ENCODE results near the gene ZNF408.

The ZNF408 gene

GRCh38 chr11:46694072-46694471 lies 6.8 kb upstream of the ZNF408 start:
- Histone ChIP-seq H3K4me2 (ENCODE audit: low read depth, low read length, poor library complexity, severe bottlenecking) (no peak overlapping the region), H3K9ac (ENCODE audit: low read depth, low read length, poor library complexity, severe bottlenecking) (no peak overlapping the region), H3K4me1 (ENCODE audit: insufficient read depth, low read length, poor library complexity, severe bottlenecking) (peaks cover 29% of the 10 kb centered on the region), H3K9me3 (ENCODE audit: insufficient read depth, low read depth, low read length) (no peaks in the 10 kb centered on the region), H3K27me3 (ENCODE audit: insufficient read depth, low read length, poor library complexity, severe bottlenecking) (no peaks in the 10 kb centered on the region), H2AFZ (ENCODE audit: low read length) (no peak overlapping the region), H3K36me3 (ENCODE audit: insufficient read depth, low read length) (peaks cover 7% of the 10 kb centered on the region; the same call in 1 of the 2 replicates), H3K4me3 (ENCODE audit: low read length, poor library complexity, severe bottlenecking) (no peak overlapping the region), H4K20me1 (ENCODE audit: insufficient read depth, low read length, poor library complexity, severe bottlenecking) (peaks cover 4% of the 10 kb centered on the region), H3K9me2 (replicated peaks; ENCODE audit: low read depth, low read length) (no peaks in the 10 kb centered on the region), H3K79me2 (ENCODE audit: insufficient read depth, low read length) (peaks cover 28% of the 10 kb centered on the region), H3F3A (ENCODE audit: low read depth) (no peaks in the 10 kb centered on the region)
- TF ChIP-seq CTCF (conservative IDR thresholded peaks at IDR 0.05; ENCODE audit: low read length) (no peak), EZH2phosphoT487 (IDR thresholded peaks at IDR 0.05; ENCODE audit: borderline replicate concordance) (no peak)

GRCh38 chr11:46694607-46695006 lies 6.2 kb upstream of the ZNF408 start:
- Histone ChIP-seq H3F3A (ENCODE audit: low read depth) (no peaks in the 10 kb centered on the region), H3K9ac (ENCODE audit: low read depth, low read length, poor library complexity, severe bottlenecking) (peak overlapping the region; percentile 52), H3K4me2 (ENCODE audit: low read depth, low read length, poor library complexity, severe bottlenecking) (peak overlapping the region; percentile 5), H3K27me3 (ENCODE audit: insufficient read depth, low read length, poor library complexity, severe bottlenecking) (no peaks in the 10 kb centered on the region), H3K4me1 (ENCODE audit: insufficient read depth, low read length, poor library complexity, severe bottlenecking) (peaks cover 31% of the 10 kb centered on the region), H3K9me2 (replicated peaks; ENCODE audit: low read depth, low read length) (no peaks in the 10 kb centered on the region), H3K9me3 (ENCODE audit: insufficient read depth, low read depth, low read length) (no peaks in the 10 kb centered on the region), H2AFZ (ENCODE audit: low read length) (no peak overlapping the region), H4K20me1 (ENCODE audit: insufficient read depth, low read length, poor library complexity, severe bottlenecking) (peaks cover 4% of the 10 kb centered on the region), H3K79me2 (ENCODE audit: insufficient read depth, low read length) (peaks cover 33% of the 10 kb centered on the region), H3K36me3 (ENCODE audit: insufficient read depth, low read length) (peaks cover 7% of the 10 kb centered on the region; the same call in 1 of the 2 replicates), H3K4me3 (ENCODE audit: low read length, poor library complexity, severe bottlenecking) (no peak overlapping the region)
- TF ChIP-seq EZH2phosphoT487 (IDR thresholded peaks at IDR 0.05; ENCODE audit: borderline replicate concordance), result no peak
- TF ChIP-seq CTCF (conservative IDR thresholded peaks at IDR 0.05; ENCODE audit: low read length), result no peak

- H3K27me3 ChIP-seq (ENCODE audit: insufficient read depth, low read length, poor library complexity, severe bottlenecking), result no peaks in the 10 kb centered on the region
- peaks cover 31% of the 10 kb centered on the region for H3K4me1 ChIP-seq (ENCODE audit: insufficient read depth, low read length, poor library complexity, severe bottlenecking)
- H3K9me2 ChIP-seq (replicated peaks; ENCODE audit: low read depth, low read length), result no peaks in the 10 kb centered on the region
- TF ChIP-seq EZH2phosphoT487 (IDR thresholded peaks at IDR 0.05; ENCODE audit: borderline replicate concordance) (no peak), CTCF (conservative IDR thresholded peaks at IDR 0.05; ENCODE audit: low read length) (no peak)
- no peaks in the 10 kb centered on the region for H3F3A ChIP-seq (ENCODE audit: low read depth)
- no peaks in the 10 kb centered on the region for H3K9me3 ChIP-seq (ENCODE audit: insufficient read depth, low read depth, low read length)
- H3K4me3 ChIP-seq (ENCODE audit: low read length, poor library complexity, severe bottlenecking), result no peak overlapping the region
- H3K79me2 ChIP-seq (ENCODE audit: insufficient read depth, low read length), result peaks cover 39% of the 10 kb centered on the region
- H2AFZ ChIP-seq (ENCODE audit: low read length), result no peak overlapping the region
- peak overlapping the region; percentile 52 for H3K9ac ChIP-seq (ENCODE audit: low read depth, low read length, poor library complexity, severe bottlenecking)
- peak overlapping the region; percentile 5 for H3K4me2 ChIP-seq (ENCODE audit: low read depth, low read length, poor library complexity, severe bottlenecking)
- H3K36me3 ChIP-seq (ENCODE audit: insufficient read depth, low read length), result peaks cover 7% of the 10 kb centered on the region; the same call in 1 of the 2 replicates
- peaks cover 4% of the 10 kb centered on the region for H4K20me1 ChIP-seq (ENCODE audit: insufficient read depth, low read length, poor library complexity, severe bottlenecking)
Measured at GRCh38 chr11:46695345-46696211, 5.3 kb upstream of the ZNF408 start.
